NCI-H1105 (cell line): ENCODE data around the gene DYNC2LI1.

Experiments used
- DNase-seq: peaks from one replicate; lab custom pipeline; 2025; lab: John Stamatoyannopoulos, UW

The DYNC2LI1 gene

DNA sequence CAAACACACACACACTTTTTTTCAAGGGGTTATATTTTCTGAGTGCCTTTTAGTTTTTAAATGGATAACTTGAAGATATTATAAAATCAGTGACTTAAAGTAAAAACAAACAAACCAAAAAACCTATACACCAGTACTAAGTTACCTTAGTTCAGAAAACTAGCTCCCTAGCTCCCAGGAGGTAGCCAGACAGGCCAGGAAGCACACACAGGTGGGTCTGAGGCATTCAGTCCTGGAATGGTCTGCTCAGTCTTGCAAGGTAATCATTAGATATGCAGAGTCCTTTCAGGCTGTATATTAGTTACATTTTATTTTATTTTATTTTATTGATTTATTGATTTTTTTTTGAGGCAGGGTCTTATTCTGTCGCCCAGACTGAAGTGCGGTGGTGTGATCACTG is 10.7 kb upstream of the DYNC2LI1 start:
- no peak for DNase-seq

DNA sequence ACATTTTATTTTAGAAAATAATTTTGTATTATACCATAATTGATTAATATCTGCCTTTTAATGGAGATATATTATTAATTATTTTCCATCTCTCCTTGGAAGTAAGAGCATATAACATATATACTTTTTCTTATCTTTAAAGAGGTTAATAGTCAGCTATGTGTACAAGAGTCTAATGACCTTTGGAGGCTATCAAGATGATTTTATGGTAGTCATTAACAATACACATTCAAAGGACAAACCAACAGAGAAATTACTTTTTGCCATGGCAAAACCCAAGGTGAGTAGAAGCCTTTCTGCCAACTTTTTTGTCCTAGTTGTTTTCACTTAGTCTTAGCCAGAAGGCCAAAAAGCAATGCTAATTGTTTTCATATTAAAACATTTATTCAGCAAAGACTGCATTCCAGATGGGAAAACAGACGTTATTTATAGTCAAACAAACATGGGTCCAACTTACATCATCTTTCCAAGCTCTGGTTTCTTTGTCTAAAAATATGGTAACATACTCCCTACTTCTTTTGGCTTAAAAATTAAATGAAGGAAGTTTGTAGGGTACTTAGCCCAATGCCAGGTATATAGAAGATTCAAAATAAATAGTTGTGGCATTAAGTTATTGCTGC is 9.6 kb upstream of the DYNC2LI1 start:
- no peak for DNase-seq

DNA sequence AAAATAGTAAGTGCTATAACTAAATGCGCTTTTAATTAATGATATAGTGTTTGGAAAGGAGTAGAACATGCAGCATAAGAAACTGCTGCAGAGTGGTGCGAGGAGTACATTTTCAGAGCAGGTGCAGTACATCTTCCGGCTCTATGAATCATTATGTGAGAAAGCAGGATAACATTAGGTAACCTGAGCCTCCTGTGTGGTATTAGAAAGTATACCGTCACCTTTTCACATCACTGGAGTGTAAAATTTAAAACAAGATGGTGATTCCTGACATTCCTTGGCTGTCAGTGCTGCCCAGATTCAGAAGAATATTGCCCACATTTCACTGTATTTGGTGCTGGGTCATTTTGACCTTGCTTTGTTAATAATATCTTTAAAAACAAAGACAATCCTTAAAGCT is 7.8 kb upstream of the DYNC2LI1 start:
- DNase-seq = no peak

DNA sequence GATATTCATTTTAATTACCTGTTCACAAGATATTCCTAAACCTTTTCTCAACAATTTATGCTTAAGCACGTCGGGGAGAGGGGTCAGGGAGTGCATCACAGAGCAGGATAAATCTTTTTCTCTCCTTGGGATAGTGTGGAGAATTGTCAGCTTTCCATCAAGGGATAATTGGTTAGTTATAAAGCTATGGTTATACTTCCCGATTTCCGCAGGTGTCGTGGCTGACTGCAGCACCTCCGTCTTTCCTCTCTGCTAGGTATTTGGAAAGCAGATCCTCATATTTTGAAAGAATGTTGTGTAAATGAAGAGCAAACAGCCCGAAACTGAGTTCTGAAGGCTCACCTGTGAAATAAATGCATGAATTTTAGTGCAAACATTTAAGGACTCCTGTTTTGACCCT is 778 bp downstream of the DYNC2LI1 start:
- DNase-seq = no peak

DNA sequence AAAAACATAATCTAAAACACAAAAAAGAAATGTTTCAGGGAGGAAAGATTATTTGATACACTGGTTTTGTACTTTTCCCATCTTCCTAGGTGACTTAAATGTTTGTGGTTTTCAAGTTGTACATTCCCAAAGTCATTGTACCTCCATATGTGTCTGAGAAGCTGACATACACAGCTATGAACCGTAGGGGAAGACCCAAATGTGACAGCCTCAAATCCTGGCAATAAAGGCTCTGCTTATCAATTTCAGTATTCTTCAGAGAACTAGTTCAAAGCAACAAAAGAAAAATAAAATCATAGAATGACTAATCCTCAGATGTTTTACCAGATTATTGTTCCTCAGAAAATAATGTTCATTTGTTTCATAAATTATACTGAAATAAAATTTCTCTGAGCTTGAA is 2.5 kb downstream of the DYNC2LI1 start:
- no peak for DNase-seq

DNA sequence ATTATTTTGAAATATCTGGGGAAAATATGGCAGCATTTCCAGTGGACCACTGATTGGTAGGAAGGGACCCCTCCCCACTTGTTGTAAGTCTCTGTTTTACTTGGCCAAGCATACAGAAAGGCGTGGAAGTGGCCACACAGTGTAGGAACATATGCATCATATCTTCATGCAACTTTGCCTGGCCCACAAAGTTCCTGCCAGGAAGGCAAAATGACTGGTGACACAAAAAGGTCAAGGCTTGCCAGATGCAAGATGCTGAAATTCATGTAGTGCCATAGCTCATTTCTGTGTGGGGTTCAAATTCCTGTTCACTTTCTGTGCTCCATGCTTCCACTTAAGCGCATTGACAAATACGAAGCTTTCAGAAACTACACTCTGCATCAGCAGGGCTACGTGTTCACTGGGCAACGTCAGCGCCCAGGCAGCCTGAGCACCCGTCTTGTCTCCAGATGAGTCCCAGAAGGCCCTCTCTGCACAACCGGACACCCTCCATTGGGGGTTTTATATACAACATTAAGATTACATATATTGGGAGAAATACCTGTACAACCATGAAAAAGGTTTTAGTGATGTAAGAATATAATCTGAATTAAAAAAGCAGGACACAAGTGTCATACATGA is 3.6 kb downstream of the DYNC2LI1 start:
- no peak for DNase-seq

DNA sequence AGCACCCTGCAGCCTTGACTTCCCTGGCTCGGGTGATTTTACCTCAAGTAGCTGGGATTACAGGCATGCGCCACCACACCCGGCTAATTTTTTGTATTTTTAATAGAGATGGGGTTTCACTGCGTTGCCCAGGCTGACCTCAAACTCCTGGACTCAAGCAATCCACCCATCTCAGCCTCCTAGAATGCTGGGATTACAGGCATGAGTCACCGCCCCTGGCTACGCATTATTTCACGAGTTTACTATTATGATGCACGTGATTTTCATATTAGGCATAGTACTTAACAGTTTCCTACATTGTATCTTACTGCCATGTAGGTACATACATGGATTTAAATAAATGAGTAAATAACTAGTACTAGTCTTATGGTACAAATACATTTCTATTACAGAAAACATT is 4.4 kb downstream of the DYNC2LI1 start:
- no peak for DNase-seq

DNA sequence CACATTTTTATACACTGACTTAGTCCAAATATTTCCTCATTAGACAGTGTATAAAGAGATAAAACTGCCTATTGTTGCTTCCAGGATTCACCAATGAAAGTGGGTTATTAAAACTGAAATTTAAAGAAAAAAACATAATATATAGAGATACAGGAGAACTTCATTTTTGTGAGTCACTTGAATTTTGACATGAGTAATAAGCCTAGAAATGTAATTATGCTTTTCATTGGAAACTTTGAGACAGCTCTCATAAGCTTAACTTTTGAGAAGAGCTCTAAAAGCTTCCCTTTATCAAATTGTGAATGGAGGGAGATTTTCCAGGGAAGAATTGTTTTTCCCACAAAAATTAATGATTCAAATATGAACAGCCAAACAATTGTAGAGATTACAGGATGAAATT is 14.1 kb downstream of the DYNC2LI1 start:
- DNase-seq = no peak

DNA sequence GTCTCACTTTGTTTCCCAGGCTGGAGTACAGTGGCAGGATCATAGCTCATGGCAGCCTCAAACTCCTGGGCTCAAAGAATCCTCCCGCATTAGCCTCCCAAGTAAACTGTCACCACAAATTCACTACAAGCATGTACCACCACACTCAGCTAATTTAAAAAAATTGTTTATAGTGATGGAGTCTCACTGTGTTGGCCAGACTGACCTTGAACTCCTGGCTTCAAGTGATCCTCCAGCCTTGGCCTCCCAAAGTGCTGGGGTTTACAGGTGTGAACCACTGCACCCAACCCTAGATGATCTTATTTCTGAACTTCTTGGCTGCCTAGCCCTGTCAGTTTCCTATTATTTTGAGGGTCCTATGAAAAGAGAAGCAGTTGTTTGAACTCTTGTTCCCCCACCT is 14.8 kb downstream of the DYNC2LI1 start:
- DNase-seq = no peak

DNA sequence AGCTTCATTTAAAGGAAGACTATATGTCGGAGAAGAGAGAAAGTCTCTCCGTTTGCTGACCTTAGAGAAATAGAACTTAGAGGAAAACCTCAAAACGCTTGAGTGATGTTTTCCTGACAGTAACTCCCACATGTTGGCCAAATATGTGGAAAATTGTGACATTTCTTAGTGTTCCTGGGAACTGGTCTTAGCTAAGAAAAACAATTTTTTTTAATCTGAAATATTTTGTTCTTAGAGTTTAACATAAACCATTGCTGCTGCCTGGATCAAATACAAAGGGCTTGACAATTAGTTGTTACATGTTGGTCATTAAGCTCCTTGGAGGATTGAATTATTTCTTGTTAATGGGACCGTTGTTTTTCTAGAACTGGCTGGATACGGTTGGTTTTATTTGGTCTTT is 16.3 kb downstream of the DYNC2LI1 start:
- no peak for DNase-seq

DNA sequence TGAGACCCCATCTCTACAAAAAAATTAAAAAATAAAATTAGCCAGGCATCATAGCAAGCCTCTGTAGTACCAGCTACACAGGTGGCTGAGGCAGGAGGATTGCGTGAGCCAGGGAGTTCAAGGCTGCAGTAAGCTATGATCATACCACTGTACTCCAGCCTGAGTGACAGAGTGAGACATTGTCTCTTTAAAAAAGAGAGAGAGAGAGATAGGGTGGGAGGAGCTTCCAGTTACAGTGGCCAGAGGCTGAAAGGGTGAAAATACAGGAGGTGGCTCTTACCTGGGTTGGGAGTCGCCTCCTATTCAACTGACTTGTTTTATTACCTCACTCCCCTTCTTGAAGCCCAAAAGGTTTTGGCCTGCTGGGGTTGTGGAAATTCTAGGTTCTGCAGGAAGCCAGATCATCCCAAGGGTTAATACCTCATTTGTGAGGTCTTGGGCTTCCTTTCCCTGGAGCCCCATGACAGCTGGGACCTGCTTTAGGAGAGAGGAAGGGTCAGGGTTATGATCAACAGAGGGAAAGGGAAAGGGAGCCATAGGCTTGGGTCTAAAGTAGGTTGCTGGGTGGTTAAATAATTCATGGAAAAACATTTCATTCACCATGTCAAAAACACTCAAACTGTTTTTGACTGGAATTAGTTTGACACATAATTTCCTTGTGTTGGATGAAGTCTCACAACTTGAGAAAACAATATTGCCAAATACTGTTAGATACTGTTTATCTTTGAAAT is 17.4 kb downstream of the DYNC2LI1 start:
- no peak for DNase-seq

DNA sequence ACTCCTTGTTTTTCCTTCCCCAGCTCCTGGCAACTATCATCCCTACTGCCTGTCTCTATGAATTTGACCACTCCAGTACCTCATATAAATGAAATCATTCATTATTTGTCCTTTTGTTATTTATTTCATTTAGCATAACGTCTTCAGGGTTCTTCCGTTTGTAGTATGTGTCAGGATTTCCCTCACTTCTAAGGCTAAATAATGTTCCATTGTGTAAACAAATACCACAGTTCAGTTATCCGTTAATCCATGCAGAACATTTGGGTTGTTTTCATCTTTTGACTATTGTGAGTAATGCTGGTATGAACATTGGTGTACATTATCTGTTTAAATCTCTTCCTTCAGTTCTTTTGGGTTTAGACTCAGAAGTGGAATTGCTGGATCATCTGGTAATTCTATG is 18.8 kb downstream of the DYNC2LI1 start:
- no peak for DNase-seq

DNA sequence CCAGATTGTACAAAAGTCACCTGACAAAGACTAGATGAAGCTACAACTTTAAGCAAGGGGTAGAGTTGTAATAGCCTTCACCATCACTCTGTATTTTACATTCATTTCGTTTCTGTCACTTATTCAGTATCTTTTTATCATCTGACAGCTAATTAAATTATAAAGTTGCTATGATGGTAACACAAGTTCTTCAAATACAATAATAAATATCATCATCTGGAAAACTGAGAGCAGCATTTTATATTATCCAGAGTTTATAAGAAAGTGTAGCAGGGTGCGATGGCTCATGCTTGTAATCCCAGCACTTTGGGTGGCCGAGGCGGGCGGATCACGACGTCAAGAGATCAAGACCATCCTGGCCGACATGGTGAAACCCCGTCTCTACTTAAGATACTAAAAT is 21.1 kb downstream of the DYNC2LI1 start:
- DNase-seq = no peak

DNA sequence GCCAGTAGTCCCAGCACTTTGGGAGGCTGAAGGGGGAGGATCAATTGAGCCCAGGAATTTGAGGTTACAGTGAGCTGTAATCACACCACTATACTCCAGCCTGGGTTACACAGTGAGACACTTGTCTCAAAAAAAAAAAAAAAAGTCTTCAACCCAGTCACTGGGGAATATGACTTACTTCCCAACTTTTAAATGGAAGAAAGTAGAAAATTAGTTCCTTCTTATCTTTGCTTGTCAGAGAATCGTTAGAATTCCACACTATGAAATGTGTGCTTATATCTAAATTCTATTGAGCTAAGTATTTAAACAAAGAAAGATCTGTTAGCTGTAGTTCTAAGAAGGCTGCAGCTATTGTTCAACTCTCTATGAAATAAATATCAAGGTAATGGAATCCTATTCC is 22.4 kb downstream of the DYNC2LI1 start:
- no peak for DNase-seq

DNA sequence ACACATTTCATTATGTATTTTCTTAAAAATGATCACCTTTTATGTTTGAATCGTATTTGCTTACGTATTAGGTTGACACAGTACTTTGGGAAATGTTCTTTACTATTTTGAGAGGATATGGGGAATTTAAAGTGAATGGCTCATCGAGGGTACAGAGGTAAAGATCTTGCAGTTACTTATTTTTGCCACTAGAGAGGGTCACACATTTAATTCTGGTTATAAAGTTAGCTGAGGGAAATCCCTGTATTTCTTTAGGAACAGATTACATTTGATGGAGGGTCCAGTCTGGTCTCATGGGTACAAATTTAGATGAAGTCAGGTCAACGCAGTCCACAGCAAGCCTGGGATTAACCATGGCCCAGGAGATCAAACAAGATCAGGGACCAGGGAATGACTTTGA is 24.5 kb downstream of the DYNC2LI1 start:
- no peak for DNase-seq

DNA sequence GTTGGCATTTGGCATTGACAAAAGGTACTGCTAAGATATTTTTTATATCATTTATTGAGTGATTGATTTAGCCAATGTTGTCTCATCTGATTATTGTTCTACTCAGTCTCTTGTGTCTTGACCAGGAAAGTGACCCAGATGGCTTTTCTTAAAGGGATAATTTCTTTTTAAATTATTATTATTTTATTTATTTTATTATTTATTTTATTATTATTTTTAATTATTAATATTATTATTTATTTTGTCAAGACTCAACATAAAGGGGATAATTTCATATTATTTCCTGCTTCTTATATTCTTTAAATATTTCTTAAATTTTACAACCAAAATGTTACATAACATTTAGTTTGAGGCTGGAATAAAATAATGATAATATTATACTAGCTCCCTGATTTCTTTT is 27.1 kb downstream of the DYNC2LI1 start:
- DNase-seq = no peak

DNA sequence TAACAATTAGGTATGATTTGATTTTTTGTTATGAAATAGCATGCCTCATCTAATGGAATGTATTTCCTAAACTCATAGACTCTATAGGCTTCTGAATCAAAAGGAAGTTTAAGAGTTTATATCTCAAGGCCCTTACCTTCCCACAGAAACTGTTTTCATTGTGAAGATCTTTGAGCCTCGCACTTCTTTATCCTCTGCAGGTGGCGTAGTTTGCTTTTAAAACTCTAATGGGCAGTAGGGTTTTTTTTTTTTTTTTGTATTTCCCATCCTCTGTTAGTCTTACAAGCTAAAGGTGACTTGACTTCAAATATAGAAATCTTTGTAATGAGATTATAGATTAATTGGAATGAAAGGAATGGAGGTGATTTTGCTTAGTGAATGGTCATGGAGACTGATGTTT is 28.3 kb downstream of the DYNC2LI1 start:
- DNase-seq = no peak

DNA sequence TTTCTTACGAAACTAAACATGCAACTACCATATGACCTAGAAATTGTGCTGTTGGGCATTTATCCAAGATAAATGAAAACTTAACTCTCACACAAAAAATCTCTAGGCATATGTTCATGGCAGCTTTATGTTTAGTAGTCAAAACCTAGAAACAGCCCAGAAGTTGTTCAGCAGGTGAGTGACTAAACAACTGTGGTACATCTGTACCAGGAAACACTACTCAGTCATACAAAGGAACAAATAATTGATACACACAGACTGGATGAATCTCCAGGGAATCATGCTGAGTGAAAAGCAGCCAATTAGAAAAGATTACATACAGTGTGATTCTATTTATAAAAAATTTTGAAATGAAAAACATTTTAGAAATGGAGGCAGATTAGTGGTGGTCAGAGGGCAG is 29.3 kb downstream of the DYNC2LI1 start:
- DNase-seq = no peak

DNA sequence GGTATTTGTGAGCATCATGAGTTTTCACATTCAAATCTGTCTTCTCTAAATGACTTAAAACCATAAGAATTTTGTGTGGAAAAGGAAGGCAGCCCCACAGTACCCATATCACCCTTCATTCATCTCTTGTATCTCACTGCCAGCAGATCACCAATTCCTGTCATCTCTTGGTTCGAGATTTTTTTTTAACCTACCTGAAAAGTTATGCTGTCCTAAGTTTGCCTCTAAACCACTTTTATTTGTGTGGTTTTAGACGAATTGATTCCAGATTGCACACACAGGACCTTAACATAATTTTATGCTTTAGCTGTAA is 32.8 kb downstream of the DYNC2LI1 start:
- no peak for DNase-seq

DNA sequence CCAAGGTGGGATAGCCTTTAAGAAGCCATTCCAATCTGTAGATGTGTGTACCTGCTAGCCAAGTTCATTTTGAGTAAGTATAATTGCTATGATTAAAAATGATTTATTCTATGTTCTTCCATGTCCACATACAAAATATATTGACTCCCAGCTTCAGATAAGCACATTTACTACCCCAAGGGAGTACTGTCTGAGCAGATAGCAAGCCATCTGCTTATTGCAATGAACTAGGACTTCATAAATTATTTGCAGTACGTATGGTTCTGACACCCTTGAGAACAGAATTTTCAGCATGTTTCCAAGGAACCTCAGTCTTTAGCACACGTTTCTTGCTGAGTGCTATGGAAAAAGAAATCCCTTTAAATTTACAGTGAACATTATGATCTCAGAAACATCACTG is 36.6 kb downstream of the DYNC2LI1 start:
- DNase-seq = no peak

DNA sequence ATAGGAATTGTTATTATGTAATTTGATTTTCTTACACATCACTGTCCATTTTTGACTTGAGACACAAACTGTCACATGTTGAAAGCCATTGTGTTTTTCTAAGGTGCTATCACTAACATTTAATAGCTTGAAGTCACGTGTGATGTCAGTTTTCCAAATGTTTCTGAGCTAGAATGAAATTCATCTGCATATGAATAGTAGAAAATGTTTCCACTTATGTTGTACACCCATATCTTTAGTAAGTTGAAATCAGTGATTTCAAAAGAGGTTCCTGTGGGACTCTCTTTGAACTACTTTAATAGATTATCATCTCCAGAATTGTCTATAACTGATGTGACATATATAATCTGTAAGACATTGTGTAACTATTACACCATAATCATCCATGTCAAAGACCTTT is 37.0 kb downstream of the DYNC2LI1 start:
- no peak for DNase-seq

DNA sequence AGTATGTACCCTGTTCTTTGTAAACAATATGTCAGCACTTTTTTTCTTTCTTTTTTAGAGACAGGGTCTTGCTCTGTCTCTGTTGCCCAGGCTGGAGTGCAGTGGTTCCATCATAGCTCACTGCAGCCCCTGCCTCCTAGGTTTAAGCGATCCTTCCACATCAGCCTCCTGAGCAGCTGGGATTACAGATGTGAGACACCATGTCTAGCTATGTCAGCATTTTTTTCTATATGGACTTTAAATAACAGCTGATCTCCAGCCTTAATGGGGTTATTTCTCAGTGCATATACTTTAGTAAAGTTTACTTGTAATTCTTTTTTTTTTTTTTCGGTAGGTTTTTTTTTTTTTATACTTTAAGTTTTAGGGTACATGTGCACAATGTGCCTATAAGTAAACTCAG is 38.2 kb downstream of the DYNC2LI1 start:
- DNase-seq = no peak

DNA sequence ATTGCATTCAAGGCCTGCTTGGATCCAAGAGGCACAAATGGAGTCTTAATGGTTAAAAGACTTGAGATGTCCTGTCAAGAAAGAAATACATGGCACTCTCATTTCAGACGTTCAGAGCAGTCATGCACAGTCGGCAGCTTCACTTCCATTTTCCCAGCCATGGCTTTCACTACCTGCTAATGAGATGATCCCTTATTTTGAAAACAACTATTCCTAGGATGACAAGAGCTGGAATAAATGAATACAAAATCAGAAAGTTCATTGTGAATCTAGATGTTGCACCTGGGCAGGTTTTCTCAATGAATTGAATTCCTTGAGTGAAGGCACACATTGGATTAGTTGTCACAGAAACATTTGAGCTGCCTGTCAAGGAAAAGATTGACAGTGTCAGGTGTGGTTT is 39.1 kb downstream of the DYNC2LI1 start:
- no peak for DNase-seq

DNA sequence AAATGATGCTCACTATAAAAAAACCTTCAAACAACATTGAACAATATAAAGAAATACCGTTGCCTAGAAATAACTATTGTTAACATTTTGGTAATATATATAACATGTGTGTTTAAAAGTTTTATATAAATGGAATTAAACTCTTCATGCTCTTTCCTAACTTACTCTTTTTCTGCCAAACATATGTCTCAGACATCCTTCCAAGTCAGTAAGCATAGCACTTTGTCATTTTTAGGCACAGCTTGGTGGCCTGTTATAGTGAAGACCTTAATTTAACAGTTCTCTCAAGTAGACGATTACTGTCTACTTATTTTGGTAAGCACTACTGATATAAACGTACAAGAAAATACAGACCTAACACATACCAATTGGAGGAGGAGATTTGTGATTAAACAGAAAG is 40.9 kb downstream of the DYNC2LI1 start:
- no peak for DNase-seq
